ENCODE results near the gene APP.

DNA sequence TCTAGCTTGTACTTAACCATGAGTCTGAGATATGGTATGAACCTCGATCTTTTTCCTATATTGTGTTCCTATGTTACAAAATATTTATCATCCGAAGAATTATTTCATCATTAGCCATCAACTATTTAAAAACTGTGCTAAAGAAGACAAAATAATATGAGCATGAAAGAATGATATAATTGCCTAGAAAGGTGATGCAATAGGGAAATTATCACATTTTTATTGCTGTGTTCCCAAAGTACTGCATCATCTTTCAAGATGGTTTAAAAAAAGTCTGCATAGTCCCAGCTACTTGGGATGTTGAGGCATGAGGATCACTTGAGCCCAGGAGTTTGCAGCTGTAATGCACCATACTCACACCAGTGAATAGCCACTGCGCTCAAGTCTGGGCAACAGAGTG, 126.7 kb downstream of the APP start:
- TF ChIP-seq EZH2phosphoT487 (IDR thresholded peaks at IDR 0.05; ENCODE audit: borderline replicate concordance, low read length), result no peak
- TF ChIP-seq, protein P1, sequence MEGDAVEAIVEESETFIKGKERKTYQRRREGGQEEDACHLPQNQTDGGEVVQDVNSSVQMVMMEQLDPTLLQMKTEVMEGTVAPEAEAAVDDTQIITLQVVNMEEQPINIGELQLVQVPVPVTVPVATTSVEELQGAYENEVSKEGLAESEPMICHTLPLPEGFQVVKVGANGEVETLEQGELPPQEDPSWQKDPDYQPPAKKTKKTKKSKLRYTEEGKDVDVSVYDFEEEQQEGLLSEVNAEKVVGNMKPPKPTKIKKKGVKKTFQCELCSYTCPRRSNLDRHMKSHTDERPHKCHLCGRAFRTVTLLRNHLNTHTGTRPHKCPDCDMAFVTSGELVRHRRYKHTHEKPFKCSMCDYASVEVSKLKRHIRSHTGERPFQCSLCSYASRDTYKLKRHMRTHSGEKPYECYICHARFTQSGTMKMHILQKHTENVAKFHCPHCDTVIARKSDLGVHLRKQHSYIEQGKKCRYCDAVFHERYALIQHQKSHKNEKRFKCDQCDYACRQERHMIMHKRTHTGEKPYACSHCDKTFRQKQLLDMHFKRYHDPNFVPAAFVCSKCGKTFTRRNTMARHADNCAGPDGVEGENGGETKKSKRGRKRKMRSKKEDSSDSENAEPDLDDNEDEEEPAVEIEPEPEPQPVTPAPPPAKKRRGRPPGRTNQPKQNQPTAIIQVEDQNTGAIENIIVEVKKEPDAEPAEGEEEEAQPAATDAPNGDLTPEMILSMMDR (conservative IDR thresholded peaks at IDR 0.05; ENCODE audit: low read depth, low read length), result no peak

All from PC-3 (cell line).